ENCODE data around the gene JAKMIP2. TPM values are rescaled to one million over a fixed set of nuclear protein-coding genes. Genes with fewer than 3 reads are reported as not detected.

JAKMIP2 gene
- total RNA-seq, 5 donors from 2014 or later (not counting 1 experiment from before 2014, with no cell fraction given), result 1.8 to 8.3 (median 5.7) TPM

DNA sequence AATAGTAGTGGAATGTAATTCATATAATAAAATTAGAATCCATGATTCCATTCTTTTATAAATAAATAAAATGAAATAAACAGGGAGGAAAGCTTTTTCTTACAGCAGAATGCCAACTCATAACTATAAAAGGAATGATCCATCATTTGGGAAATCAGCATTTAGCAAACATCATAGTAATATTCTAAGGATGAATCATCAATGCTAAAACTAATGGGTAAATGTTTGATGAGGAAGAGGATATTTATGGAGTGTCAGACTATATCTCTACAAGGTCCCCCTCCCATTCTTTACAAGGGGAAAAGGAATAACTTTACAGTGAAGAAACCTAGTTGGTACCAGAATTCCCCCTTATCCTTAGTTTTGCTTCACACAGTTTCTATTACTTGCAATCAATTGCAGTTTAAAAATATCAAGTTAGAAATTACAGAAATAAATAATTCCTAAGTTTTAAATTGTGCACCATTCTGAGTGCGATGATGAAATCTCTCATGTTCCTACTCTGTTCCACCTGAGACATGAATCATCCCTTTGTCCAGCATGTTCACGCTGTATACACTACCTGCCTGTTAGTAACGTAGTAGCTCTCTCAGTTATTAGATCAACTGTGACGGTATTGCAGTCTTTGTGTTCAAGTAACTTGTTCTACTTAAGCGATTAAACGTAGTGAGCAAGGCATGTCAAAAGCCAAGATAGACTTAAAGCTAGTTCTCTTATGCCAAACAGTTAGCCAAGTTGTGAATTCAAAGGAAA is 14.2 kb upstream of the JAKMIP2 start:
- no peak for DNase-seq
- POLR2A ChIA-PET, result no interaction called here
- H3K36me3 ChIP-seq (ENCODE audit: control insufficient read depth in 2 of 2, extremely low read depth in 1 of 2, insufficient read depth in 1 of 2, low read length in 1 of 2), result no peaks in the 10 kb centered on the region
- peaks cover 3 to 13% of the 10 kb centered on the region in 2 donors for H3K27me3 Mint-ChIP-seq
- H3K27ac Mint-ChIP-seq, result no peak overlapping the region
- H3K36me3 Mint-ChIP-seq, result no peaks in the 10 kb centered on the region
- CTCF ChIA-PET, result no interaction called here
- no peaks in the 10 kb centered on the region for H3K27me3 ChIP-seq (replicated peaks in 1 of 2; ENCODE audit: control insufficient read depth in 2 of 2, extremely low read depth in 1 of 2, insufficient read depth in 2 of 2, low read length in 1 of 2)
- no peaks in the 10 kb centered on the region for H3K9me3 ChIP-seq
- no peaks in the 10 kb centered on the region for H3K4me1 Mint-ChIP-seq
- H3K4me3 ChIP-seq (ENCODE audit: control insufficient read depth in 1 of 2, extremely low read depth in 1 of 2, low read length in 1 of 2), result no peak overlapping the region
- H3K27ac ChIP-seq (ENCODE audit: low read length), result no peak overlapping the region
- ATAC-seq (replicated peaks in 1 of 4), result no peak
- no peak overlapping the region for H3K4me3 Mint-ChIP-seq
- H3K9me3 Mint-ChIP-seq, result no peaks in the 10 kb centered on the region
- 100% methylated on average over 2 of the region's 6 CpGs for whole genome bisulfite sequencing (ENCODE audit: insufficient coverage)
- H3K4me1 ChIP-seq (ENCODE audit: control insufficient read depth in 1 of 2, extremely low read depth in 1 of 2, insufficient read depth in 2 of 2, low read length in 2 of 2), result no peaks in the 10 kb centered on the region

DNA sequence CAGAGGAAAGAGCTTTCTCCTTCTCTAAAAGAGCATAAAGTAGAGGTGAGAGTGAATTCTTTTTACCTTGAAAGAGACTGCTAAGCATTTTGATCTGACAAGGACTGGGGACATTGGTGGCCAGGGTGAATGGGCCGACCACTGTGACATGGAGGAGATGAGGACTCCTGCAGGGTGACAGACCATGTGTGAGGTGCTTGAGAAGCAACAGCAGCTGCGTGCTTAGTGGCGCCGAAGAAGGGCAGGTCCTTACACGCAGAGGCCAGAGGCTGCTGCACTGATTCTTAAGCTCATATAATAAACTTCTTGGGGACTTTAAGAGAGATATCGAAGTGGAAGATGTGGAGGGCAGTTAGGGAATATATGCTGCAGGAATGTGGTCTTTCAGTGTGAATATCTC is 8.7 kb upstream of the JAKMIP2 start:
- 97% methylated on average over 5 of the region's 6 CpGs for WGBS (ENCODE audit: insufficient coverage)
- ATAC-seq (replicated peaks in 1 of 4), result no peak
- Mint-ChIP-seq H3K9me3 (no peaks in the 10 kb centered on the region), H3K27me3 (peaks cover 3 to 8% of the 10 kb centered on the region in 2 donors), H3K4me1 (no peaks in the 10 kb centered on the region), H3K27ac (no peak overlapping the region), H3K36me3 (no peaks in the 10 kb centered on the region), H3K4me3 (no peak overlapping the region)
- ChIA-PET POLR2A (no interaction called here), CTCF (no interaction called here)
- Histone ChIP-seq H3K4me1 (ENCODE audit: control insufficient read depth in 1 of 2, extremely low read depth in 1 of 2, insufficient read depth in 2 of 2, low read length in 2 of 2) (no peaks in the 10 kb centered on the region), H3K36me3 (ENCODE audit: control insufficient read depth in 2 of 2, extremely low read depth in 1 of 2, insufficient read depth in 1 of 2, low read length in 1 of 2) (no peaks in the 10 kb centered on the region), H3K9me3 (no peaks in the 10 kb centered on the region), H3K27me3 (replicated peaks in 1 of 2; ENCODE audit: control insufficient read depth in 2 of 2, extremely low read depth in 1 of 2, insufficient read depth in 2 of 2, low read length in 1 of 2) (no peaks in the 10 kb centered on the region), H3K27ac (ENCODE audit: low read length) (no peak overlapping the region), H3K4me3 (ENCODE audit: control insufficient read depth in 1 of 2, extremely low read depth in 1 of 2, low read length in 1 of 2) (no peak overlapping the region)
- no peak for DNase-seq

DNA sequence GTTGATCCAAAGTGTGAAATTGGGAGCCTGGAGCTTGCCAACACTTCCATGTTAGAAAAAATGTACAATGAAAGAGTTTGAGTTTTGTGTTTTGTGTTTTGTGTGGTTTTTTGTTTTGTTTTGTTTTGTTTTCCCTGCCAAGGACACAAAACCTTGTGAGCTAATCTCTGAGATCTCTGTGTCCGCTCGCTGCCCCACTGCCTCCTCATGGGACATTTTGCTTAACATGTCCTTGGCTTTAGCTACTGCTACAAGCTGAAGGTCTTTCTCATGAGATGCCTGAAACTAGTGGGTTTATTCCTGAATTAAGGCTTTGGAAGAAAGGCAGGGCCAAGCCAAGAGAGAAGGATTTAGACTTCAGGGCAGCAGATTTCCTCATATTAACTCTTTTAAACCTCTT is 7.3 kb upstream of the JAKMIP2 start:
- Mint-ChIP-seq H3K9me3 (no peaks in the 10 kb centered on the region), H3K27ac (no peak overlapping the region), H3K4me1 (no peaks in the 10 kb centered on the region), H3K27me3 (peaks cover 0 to 3% of the 10 kb centered on the region in 2 donors), H3K36me3 (no peaks in the 10 kb centered on the region), H3K4me3 (no peak overlapping the region)
- ATAC-seq (replicated peaks in 1 of 4), result no peak
- Histone ChIP-seq H3K4me3 (ENCODE audit: control insufficient read depth in 1 of 2, extremely low read depth in 1 of 2, low read length in 1 of 2) (no peak overlapping the region), H3K36me3 (ENCODE audit: control insufficient read depth in 2 of 2, extremely low read depth in 1 of 2, insufficient read depth in 1 of 2, low read length in 1 of 2) (no peaks in the 10 kb centered on the region), H3K27ac (ENCODE audit: low read length) (no peak overlapping the region), H3K27me3 (replicated peaks in 1 of 2; ENCODE audit: control insufficient read depth in 2 of 2, extremely low read depth in 1 of 2, insufficient read depth in 2 of 2, low read length in 1 of 2) (no peaks in the 10 kb centered on the region), H3K9me3 (no peaks in the 10 kb centered on the region), H3K4me1 (ENCODE audit: control insufficient read depth in 1 of 2, extremely low read depth in 1 of 2, insufficient read depth in 2 of 2, low read length in 2 of 2) (no peaks in the 10 kb centered on the region)
- ChIA-PET CTCF (no interaction called here), POLR2A (no interaction called here)
- DNase-seq, result no peak
- WGBS (ENCODE audit: insufficient coverage), result 86% methylated on average over 2 of the region's 2 CpGs

DNA sequence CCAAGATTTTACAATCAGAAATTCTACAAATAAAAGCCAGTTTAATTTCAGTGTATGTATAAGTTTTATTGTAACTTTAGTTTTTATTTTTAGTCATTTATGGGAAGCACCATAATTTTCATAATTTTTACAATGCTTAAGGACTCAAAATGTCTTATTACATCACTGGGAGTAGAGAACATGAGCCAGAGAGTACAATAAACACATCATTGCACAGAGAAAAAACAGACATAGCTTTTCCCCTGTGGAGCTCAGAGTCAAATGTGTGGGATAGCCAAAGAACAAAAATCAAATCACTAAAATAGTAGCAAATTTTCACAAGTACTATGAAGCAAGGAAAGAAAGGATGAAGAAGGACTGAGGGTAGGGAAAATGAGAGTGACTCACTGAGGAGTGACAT is 5.5 kb upstream of the JAKMIP2 start:
- Mint-ChIP-seq H3K4me3 (no peak overlapping the region), H3K9me3 (no peaks in the 10 kb centered on the region), H3K36me3 (no peaks in the 10 kb centered on the region), H3K27me3 (no peaks in the 10 kb centered on the region), H3K27ac (no peak overlapping the region), H3K4me1 (no peaks in the 10 kb centered on the region)
- ChIA-PET CTCF (no interaction called here), POLR2A (no interaction called here)
- Histone ChIP-seq H3K9me3 (no peaks in the 10 kb centered on the region), H3K27ac (ENCODE audit: low read length) (no peak overlapping the region), H3K4me3 (ENCODE audit: control insufficient read depth in 1 of 2, extremely low read depth in 1 of 2, low read length in 1 of 2) (no peak overlapping the region), H3K4me1 (ENCODE audit: control insufficient read depth in 1 of 2, extremely low read depth in 1 of 2, insufficient read depth in 2 of 2, low read length in 2 of 2) (no peaks in the 10 kb centered on the region), H3K27me3 (replicated peaks in 1 of 2; ENCODE audit: control insufficient read depth in 2 of 2, extremely low read depth in 1 of 2, insufficient read depth in 2 of 2, low read length in 1 of 2) (no peaks in the 10 kb centered on the region), H3K36me3 (ENCODE audit: control insufficient read depth in 2 of 2, extremely low read depth in 1 of 2, insufficient read depth in 1 of 2, low read length in 1 of 2) (no peaks in the 10 kb centered on the region)
- DNase-seq (no peak), ATAC-seq (replicated peaks in 1 of 4) (no peak)

DNA sequence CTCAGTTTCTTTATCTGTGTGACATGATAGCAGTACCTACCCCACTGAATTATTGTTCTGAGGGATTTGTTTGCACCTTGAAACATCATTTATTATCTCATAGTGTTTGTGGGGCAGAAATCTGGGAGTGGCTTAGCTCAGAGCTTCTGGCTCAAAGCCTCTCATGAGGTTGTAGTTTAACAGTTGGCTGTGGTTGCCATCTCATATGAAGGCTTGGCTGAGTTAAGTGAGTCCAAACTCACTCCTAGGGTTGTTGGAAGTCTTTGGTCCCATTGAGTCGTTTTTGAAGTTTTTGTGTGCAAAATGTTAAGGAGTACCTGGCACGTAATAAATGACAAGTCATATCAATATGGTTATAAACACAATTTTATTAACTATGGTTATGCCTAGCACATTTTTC is 3.6 kb upstream of the JAKMIP2 start:
- peaks cover 10 to 16% (median 15%) of the 10 kb centered on the region in 3 donors for H3K4me1 Mint-ChIP-seq
- H3K9me3 Mint-ChIP-seq, result no peaks in the 10 kb centered on the region
- no peak overlapping the region for H3K4me3 ChIP-seq (ENCODE audit: control insufficient read depth in 1 of 2, extremely low read depth in 1 of 2, low read length in 1 of 2)
- no peak overlapping the region for H3K4me3 Mint-ChIP-seq
- H3K4me1 ChIP-seq (ENCODE audit: control insufficient read depth in 1 of 2, extremely low read depth in 1 of 2, insufficient read depth in 2 of 2, low read length in 2 of 2), result peaks cover 7% of the 10 kb centered on the region in 2 experiments
- POLR2A ChIA-PET, result no interaction called here
- H3K27ac ChIP-seq (ENCODE audit: low read length), result no peak overlapping the region
- no peaks in the 10 kb centered on the region for H3K36me3 Mint-ChIP-seq
- H3K9me3 ChIP-seq, result no peaks in the 10 kb centered on the region
- peaks cover 0 to 2% of the 10 kb centered on the region in 2 experiments for H3K27me3 ChIP-seq (replicated peaks in 1 of 2; ENCODE audit: control insufficient read depth in 2 of 2, extremely low read depth in 1 of 2, insufficient read depth in 2 of 2, low read length in 1 of 2)
- H3K27me3 Mint-ChIP-seq, result no peaks in the 10 kb centered on the region
- H3K27ac Mint-ChIP-seq, result no peak overlapping the region
- DNase-seq (no peak), ATAC-seq (replicated peaks in 1 of 4) (no peak)
- H3K36me3 ChIP-seq (ENCODE audit: control insufficient read depth in 2 of 2, extremely low read depth in 1 of 2, insufficient read depth in 1 of 2, low read length in 1 of 2), result no peaks in the 10 kb centered on the region
- CTCF ChIA-PET, result no interaction called here
- WGBS (ENCODE audit: insufficient coverage), result no CpG with 5 or more reads among the region's 2 CpGs

DNA sequence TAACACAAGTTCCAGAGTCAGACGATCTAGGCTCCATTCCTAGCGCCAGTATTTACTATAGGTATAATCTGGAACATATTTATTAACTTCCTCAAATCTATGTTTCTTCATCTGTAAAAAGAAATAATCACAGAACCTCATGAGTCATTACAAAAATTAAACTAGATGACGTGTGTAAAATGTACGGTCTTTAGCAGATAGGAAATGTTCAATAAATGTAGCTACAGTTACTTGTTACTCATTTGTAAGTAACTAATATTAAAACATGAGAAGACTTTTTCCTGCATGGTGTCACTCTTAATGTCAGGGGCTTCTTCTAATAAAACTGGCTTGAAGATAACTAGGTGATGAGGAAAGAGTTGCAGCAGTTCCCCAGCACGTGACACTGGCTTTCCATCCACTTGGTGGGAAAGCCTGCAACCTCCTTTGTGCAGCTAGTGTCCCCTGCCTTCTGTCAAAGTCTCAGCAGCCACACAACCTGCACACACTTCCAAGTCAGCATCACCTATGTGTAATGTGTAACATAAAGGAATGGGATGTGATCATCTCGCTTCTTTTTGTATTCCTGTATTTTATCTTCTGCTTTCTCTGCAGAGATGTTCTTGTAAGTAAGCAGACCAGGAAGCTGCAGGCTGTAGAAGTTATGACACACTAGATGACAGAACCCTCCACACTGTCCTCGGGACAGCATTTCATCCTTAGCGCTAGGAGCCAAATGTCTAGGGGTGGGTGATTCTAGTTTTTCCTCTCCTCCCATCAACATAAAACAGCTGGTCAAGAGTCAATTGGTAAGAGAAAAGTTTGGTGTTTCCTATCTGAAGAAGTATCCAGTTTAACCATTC is 1.8 kb upstream of the JAKMIP2 start:
- H3K27me3 ChIP-seq (replicated peaks in 1 of 2; ENCODE audit: control insufficient read depth in 2 of 2, extremely low read depth in 1 of 2, insufficient read depth in 2 of 2, low read length in 1 of 2), result peaks cover 0 to 2% of the 10 kb centered on the region in 2 experiments
- POLR2A ChIA-PET, result no interaction called here
- no CpG with 5 or more reads among the region's 8 CpGs for WGBS (ENCODE audit: insufficient coverage)
- peaks cover 7 to 10% of the 10 kb centered on the region in 2 experiments for H3K4me1 ChIP-seq (ENCODE audit: control insufficient read depth in 1 of 2, extremely low read depth in 1 of 2, insufficient read depth in 2 of 2, low read length in 2 of 2)
- no peaks in the 10 kb centered on the region for H3K36me3 Mint-ChIP-seq
- ATAC-seq (replicated peaks in 1 of 4) (no peak), DNase-seq (peak in 1 of 35 experiments; percentile 6)
- CTCF ChIA-PET, result no interaction called here
- no peaks in the 10 kb centered on the region for H3K9me3 ChIP-seq
- no peak overlapping the region for H3K27ac ChIP-seq (ENCODE audit: low read length)
- peak overlapping the region in 1 of 2 donors; percentile 40 for H3K27ac Mint-ChIP-seq
- peaks cover 12 to 32% (median 22%) of the 10 kb centered on the region in 3 donors for H3K4me1 Mint-ChIP-seq
- H3K9me3 Mint-ChIP-seq, result no peaks in the 10 kb centered on the region
- H3K4me3 ChIP-seq (ENCODE audit: control insufficient read depth in 1 of 2, extremely low read depth in 1 of 2, low read length in 1 of 2), result no peak overlapping the region
- no peak overlapping the region for H3K4me3 Mint-ChIP-seq
- H3K36me3 ChIP-seq (ENCODE audit: control insufficient read depth in 2 of 2, extremely low read depth in 1 of 2, insufficient read depth in 1 of 2, low read length in 1 of 2), result no peaks in the 10 kb centered on the region
- no peaks in the 10 kb centered on the region for H3K27me3 Mint-ChIP-seq
